Activated CD8-positive, alpha-beta T cell treated with anti-CD3 and anti-CD28 coated beads, Interleukin-2, amount 10 ng/mL, durations not matched to agents 7 days and 5 days (primary cell): ENCODE measurements around the gene GRK5. TPM values are rescaled to one million over a fixed set of nuclear protein-coding genes. Genes with fewer than 3 reads are reported as not detected.

ENCODE experiments used
- ATAC-seq: fragments of 150-1000 bp; cut with Tn5 transposase; one replicate; pipeline ENCODE4 v1.10.0; 2021; ENCODE audit warnings: moderate library complexity
- CTCF ChIA-PET: fragments of 350-600 bp; sonication (Branson Sonifier 250); formaldehyde crosslinking; loops from one replicate; lab custom pipeline; 2021; ENCODE audit warnings: antibody characterized with exemption; lab: Charles Lee
- POLR2A ChIA-PET: fragments of 350-600 bp; sonication (Branson Sonifier 250); formaldehyde crosslinking; loops from one replicate; lab custom pipeline; 2021; ENCODE audit warnings: antibody characterized with exemption; lab: Charles Lee
- DNase-seq: peaks from one replicate; pipeline ENCODE4 v3.0.0-alpha.2; 2020
- H3K27ac Mint-ChIP-seq: one replicate; pipeline ENCODE4 v1.8.0; 2021; ENCODE audit warnings: mild to moderate bottlenecking, mixed read lengths
- H3K27me3 Mint-ChIP-seq: one replicate; pipeline ENCODE4 v1.8.0; 2021; ENCODE audit warnings: low read depth, mixed read lengths
- H3K36me3 Mint-ChIP-seq: one replicate; pipeline ENCODE4 v1.8.0; 2021; ENCODE audit warnings: low read depth, mixed read lengths
- H3K4me1 Mint-ChIP-seq: one replicate; pipeline ENCODE4 v1.8.0; 2021; ENCODE audit warnings: low read depth, mixed read lengths
- H3K4me3 Mint-ChIP-seq: one replicate; pipeline ENCODE4 v1.8.0; 2021; ENCODE audit warnings: mild to moderate bottlenecking, mixed read lengths
- H3K9me3 Mint-ChIP-seq: one replicate; pipeline ENCODE4 v1.8.0; 2022; ENCODE audit warnings: mixed read lengths; ENCODE audit not compliant: insufficient read depth
- total RNA-seq, 2 experiments: library from RNA; stranded (reverse); gene quantifications; one replicate each; pipeline ENCODE4 v1.2.3, GENCODE V29; 2021

GRK5 gene
- total RNA-seq, 2 experiments from 2014 or later: 16.9 to 17.6 TPM

DNA sequence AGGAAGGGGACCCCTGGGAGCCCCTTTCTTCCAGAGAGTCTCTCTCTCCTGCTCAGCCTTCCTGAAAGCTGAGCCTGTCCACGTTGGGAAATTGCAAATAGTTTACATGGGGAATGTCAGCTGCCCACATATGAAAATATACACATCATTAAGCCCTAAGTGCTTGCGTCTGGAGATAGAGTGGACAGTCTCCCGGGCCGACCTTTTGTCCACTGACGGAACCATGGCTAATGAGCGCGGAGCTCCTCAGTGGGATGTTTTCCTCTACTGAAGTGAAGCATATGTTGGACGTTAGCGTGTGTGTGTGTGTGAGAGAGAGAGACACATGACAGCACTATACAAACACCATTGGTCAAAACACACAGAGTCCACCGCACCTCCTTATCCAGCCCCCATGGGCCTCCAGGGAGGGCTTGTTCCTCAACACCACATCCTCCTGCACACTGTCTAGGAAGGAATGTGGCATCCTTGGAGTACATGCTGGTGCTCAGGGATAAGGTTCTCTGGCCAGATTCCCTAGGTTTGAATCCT, 206.8 kb downstream of the GRK5 start:
- Mint-ChIP-seq H3K27me3 (no peaks in the 10 kb centered on the region), H3K4me3 (no peak overlapping the region), H3K9me3 (no peaks in the 10 kb centered on the region), H3K4me1 (peaks cover 1% of the 10 kb centered on the region), H3K36me3 (no peaks in the 10 kb centered on the region), H3K27ac (no peak overlapping the region)
- DNase-seq (no peak), ATAC-seq (no peak)
- ChIA-PET POLR2A (no interaction called here), CTCF (interaction anchor here (6.6 kb wide), 1 partner anchor 213 kb away, joined by 66 read pairs; no protein-coding TSS in a partner anchor)

DNA sequence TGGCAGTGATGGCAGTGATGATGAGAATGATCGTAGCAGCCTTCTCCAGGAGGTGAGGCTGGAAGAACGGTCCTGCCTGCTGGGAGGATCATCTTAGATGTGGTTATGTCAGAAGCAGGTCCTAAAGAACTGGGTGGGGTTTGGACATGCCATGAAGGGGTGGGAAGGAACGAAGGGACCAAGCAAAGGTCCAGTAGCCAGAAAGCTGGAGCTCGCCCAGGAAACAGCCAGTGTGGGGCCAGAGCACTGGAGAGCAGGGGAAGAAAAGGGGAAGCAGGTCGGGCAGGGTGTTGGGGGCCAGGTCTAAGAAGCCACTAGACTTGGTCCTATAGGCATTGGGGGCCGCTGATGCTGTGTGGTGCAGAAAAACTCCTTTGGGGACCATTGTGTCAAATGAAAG, 207.8 kb downstream of the GRK5 start:
- Mint-ChIP-seq H3K27ac (no peak overlapping the region), H3K4me1 (no peaks in the 10 kb centered on the region), H3K9me3 (no peaks in the 10 kb centered on the region), H3K36me3 (no peaks in the 10 kb centered on the region), H3K27me3 (no peaks in the 10 kb centered on the region), H3K4me3 (no peak overlapping the region)
- ChIA-PET POLR2A (no interaction called here), CTCF (interaction anchor here (1.1 to 6.6 kb wide), 6 partner anchors 10 to 283 kb away, joined by 3 to 66 read pairs (median 6); partner anchors contain the start of gene GRK5)
- DNase-seq (no peak), ATAC-seq (no peak)

GRCh38 chr10:119415536-119416503, 208.4 kb downstream of the GRK5 start:
- no peaks in the 10 kb centered on the region for H3K36me3 Mint-ChIP-seq
- no peak overlapping the region for H3K27ac Mint-ChIP-seq
- POLR2A ChIA-PET: no interaction called here
- no peaks in the 10 kb centered on the region for H3K9me3 Mint-ChIP-seq
- no peaks in the 10 kb centered on the region for H3K27me3 Mint-ChIP-seq
- H3K4me3 Mint-ChIP-seq: no peak overlapping the region
- DNase-seq (no peak), ATAC-seq (no peak)
- CTCF ChIA-PET: interaction anchor here (0.7 to 6.6 kb wide), 8 partner anchors 10 to 284 kb away, joined by 3 to 66 read pairs (median 6); partner anchors contain the start of gene GRK5
- no peaks in the 10 kb centered on the region for H3K4me1 Mint-ChIP-seq

GRCh38 chr10:119416855-119417254, 209.5 kb downstream of the GRK5 start:
- ATAC-seq (peak; percentile 89), DNase-seq (peak; percentile 78)
- Mint-ChIP-seq H3K27ac (no peak overlapping the region), H3K4me1 (no peaks in the 10 kb centered on the region), H3K4me3 (no peak overlapping the region), H3K36me3 (no peaks in the 10 kb centered on the region), H3K9me3 (no peaks in the 10 kb centered on the region), H3K27me3 (no peaks in the 10 kb centered on the region)
- POLR2A ChIA-PET: no interaction called here
- CTCF ChIA-PET: interaction anchor here (1.8 to 6.6 kb wide), 5 partner anchors 9 to 216 kb away, joined by 5 to 66 read pairs (median 14); partner anchors contain the start of gene GRK5

DNA sequence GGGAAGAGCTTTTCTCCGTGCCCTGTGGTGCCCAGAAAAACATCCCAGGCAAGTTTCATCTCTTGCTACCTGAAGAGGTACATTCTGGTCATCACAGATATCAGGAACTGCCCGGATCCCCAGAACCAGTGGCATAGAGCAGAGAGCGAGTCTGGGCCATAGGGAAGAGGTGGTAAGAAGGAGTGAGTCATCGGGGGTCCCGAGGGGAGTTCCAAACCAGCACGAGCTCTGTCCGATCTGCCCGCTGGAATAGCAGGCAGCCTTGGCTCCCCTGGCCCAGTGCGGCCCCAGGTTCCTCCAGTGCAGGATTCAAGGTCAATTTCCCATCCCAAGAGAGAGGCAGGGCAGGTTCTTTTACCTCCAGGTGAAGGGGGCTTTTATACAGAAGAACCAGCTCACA, 210.5 kb downstream of the GRK5 start:
- Mint-ChIP-seq H3K4me3 (no peak overlapping the region), H3K27me3 (no peaks in the 10 kb centered on the region), H3K36me3 (no peaks in the 10 kb centered on the region), H3K9me3 (no peaks in the 10 kb centered on the region), H3K27ac (no peak overlapping the region), H3K4me1 (no peaks in the 10 kb centered on the region)
- POLR2A ChIA-PET: interaction anchor here (0.5 to 0.9 kb wide), 2 partner anchors 178 to 210 kb away, joined by 3 read pairs; partner anchors contain the start of gene GRK5
- DNase-seq: no peak
- no peak for ATAC-seq
- CTCF ChIA-PET: interaction anchor here (1.0 to 6.6 kb wide), 6 partner anchors 10 to 217 kb away, joined by 3 to 66 read pairs (median 10); partner anchors contain the start of gene GRK5

DNA sequence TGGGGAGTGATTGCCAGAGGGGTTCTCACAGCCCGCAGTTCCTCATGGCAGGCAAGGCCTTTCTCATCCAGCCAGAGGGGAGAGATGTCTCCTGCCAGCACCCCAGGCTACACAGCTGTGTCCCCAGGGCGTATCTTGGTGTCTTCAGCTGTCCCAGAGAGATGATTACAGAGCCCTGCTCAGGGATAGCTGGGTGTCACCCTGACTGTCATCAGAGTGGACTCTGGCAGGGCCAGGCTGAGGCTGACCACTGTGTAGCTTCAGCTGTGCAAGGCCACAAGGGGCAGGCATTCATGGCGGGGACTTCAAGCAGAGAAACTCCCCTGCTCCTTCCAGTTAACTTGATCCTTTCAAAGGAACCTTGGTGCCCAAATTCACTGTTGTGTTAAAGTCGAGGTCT, 211.0 kb downstream of the GRK5 start:
- Mint-ChIP-seq H3K36me3 (no peaks in the 10 kb centered on the region), H3K4me3 (no peak overlapping the region), H3K27me3 (no peaks in the 10 kb centered on the region), H3K27ac (no peak overlapping the region), H3K9me3 (no peaks in the 10 kb centered on the region), H3K4me1 (no peaks in the 10 kb centered on the region)
- ATAC-seq (no peak), DNase-seq (no peak)
- CTCF ChIA-PET: interaction anchor here (1.0 to 6.6 kb wide), 6 partner anchors 11 to 217 kb away, joined by 3 to 66 read pairs (median 10); partner anchors contain the start of gene GRK5
- POLR2A ChIA-PET: interaction anchor here (1.7 kb wide), 1 partner anchor 212 kb away, joined by 5 read pairs; no protein-coding TSS in a partner anchor

DNA sequence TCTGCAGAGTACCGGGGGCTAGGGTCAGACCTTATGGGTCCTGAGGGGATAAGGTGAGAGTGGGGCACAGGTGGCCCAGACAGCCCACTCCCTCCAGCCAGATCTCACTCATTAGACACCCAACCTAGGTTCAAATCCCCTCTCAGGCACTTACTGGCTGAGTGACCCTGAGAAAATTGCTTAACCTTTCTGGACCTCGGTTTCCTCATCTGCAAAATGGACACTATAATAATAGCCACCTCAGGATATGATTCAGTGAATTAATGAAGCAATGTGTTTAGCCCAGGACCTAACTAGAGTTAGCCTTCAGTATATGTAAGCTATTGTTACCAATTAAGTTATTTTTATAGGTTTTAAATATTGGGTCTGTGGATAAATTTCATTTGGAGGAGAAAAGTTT, 212.6 kb downstream of the GRK5 start:
- Mint-ChIP-seq H3K4me3 (no peak overlapping the region), H3K27ac (no peak overlapping the region), H3K27me3 (no peaks in the 10 kb centered on the region), H3K9me3 (no peaks in the 10 kb centered on the region), H3K4me1 (no peaks in the 10 kb centered on the region), H3K36me3 (no peaks in the 10 kb centered on the region)
- DNase-seq (no peak), ATAC-seq (no peak)
- POLR2A ChIA-PET: interaction anchor here (1.7 kb wide), 1 partner anchor 213 kb away, joined by 5 read pairs; no protein-coding TSS in a partner anchor
- CTCF ChIA-PET: interaction anchor here (3.3 to 6.6 kb wide), 2 partner anchors 213 to 219 kb away, joined by 19 to 66 read pairs; partner anchors contain the start of gene GRK5

DNA sequence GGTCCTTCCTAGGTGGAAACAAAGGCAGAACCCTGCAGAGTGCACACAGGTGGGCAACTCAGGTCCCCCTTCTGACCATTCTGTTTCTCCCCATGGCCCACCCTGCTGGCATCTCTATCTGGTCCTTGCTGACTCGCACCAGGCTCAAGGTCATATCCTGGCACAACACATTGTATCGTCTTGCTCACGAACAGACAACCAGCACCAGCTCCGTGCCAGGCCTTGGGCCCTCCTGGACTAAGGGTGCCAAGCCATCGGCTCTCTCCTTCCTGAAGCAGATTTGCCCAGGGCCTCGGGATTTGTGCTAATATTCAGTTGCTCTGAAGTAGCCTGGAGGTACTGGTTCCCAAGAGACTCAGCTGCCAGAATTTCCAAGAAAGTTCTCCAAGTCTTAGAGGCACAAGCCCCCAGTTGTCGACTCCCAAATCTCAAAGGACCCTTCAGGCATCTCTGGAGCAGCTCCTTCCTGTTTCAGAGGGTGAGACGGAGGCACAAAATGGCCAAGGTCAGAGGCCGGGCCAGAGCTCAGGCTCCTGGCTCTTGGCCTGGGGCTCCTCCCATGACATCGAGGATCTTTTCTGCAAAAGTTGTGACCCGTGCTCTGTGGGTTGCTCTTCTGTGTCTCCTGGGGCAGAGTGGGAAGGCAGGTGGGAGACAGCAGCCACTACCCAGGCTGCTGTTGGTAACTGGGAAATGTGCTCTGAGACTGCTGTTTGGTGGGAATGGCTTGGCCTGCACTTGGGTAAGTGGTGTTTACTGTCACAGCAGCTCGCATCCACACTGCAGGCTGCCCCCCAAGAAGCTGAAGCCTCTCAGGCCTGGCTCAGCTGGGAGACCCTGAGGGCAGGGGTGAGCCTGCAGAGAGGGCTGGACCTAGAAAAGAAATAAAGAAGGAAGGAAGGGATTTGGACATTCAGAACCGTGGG, 213.8 kb downstream of the GRK5 start:
- POLR2A ChIA-PET: no interaction called here
- no peak overlapping the region for H3K27ac Mint-ChIP-seq
- CTCF ChIA-PET: interaction anchor here (1.0 to 2.3 kb wide), 3 partner anchors 212 to 222 kb away, joined by 3 to 13 read pairs (median 11); partner anchors contain the start of gene GRK5
- H3K9me3 Mint-ChIP-seq: no peaks in the 10 kb centered on the region
- no peak for ATAC-seq
- H3K4me1 Mint-ChIP-seq: no peaks in the 10 kb centered on the region
- DNase-seq: no peak
- H3K27me3 Mint-ChIP-seq: no peaks in the 10 kb centered on the region
- H3K36me3 Mint-ChIP-seq: peaks cover 6% of the 10 kb centered on the region
- no peak overlapping the region for H3K4me3 Mint-ChIP-seq

GRCh38 chr10:119421891-119422681, 214.7 kb downstream of the GRK5 start:
- no peak overlapping the region for H3K27ac Mint-ChIP-seq
- ChIA-PET CTCF (interaction anchor here (1.0 to 2.3 kb wide), 4 partner anchors 16 to 223 kb away, joined by 3 to 13 read pairs (median 7); partner anchors contain the start of gene GRK5), POLR2A (no interaction called here)

More at GRCh38 chr10:119421891-119422681, 214.7 kb downstream of the GRK5 start:
- Mint-ChIP-seq H3K9me3 (no peaks in the 10 kb centered on the region), H3K4me3 (no peak overlapping the region), H3K4me1 (no peaks in the 10 kb centered on the region), H3K36me3 (peaks cover 6% of the 10 kb centered on the region), H3K27me3 (no peaks in the 10 kb centered on the region)
- DNase-seq: no peak
- ATAC-seq: no peak
